NB4 (cell line): ENCODE data around the gene ERAP2.
A peak's percentile ranks its signal among the peaks of the same experiment; 100 is the strongest.

Experiments used
- DNase-seq: peaks from one replicate; pipeline ENCODE4 v3.0.0; 2010; ENCODE audit warnings: low read depth
- H3K4me3 ChIP-seq: one replicate; pipeline ENCODE4 v1.5.1; 2011; ENCODE audit warnings: mild to moderate bottlenecking, low read depth, low read length, moderate library complexity
- MYC ChIP-seq: IDR thresholded peaks from 2 replicates; pipeline ENCODE4 v1.6.1; 2011; ENCODE audit warnings: low read depth, low read length
- POLR2A ChIP-seq: IDR thresholded peaks from 2 replicates; pipeline ENCODE4 v1.6.1; 2011; ENCODE audit warnings: mild to moderate bottlenecking; ENCODE audit not compliant: insufficient read length; ENCODE audit errors: extremely low read depth
- TF ChIP-seq, protein P1 (sequence below): IDR thresholded peaks from 2 replicates; pipeline ENCODE4 v1.6.1; 2011; ENCODE audit warnings: low read depth, low read length
- TF ChIP-seq, protein P2 (sequence below): IDR thresholded peaks from one replicate; pipeline ENCODE4 v1.5.1; 2012; ENCODE audit warnings: low read depth, low read length

Gene ERAP2

DNA sequence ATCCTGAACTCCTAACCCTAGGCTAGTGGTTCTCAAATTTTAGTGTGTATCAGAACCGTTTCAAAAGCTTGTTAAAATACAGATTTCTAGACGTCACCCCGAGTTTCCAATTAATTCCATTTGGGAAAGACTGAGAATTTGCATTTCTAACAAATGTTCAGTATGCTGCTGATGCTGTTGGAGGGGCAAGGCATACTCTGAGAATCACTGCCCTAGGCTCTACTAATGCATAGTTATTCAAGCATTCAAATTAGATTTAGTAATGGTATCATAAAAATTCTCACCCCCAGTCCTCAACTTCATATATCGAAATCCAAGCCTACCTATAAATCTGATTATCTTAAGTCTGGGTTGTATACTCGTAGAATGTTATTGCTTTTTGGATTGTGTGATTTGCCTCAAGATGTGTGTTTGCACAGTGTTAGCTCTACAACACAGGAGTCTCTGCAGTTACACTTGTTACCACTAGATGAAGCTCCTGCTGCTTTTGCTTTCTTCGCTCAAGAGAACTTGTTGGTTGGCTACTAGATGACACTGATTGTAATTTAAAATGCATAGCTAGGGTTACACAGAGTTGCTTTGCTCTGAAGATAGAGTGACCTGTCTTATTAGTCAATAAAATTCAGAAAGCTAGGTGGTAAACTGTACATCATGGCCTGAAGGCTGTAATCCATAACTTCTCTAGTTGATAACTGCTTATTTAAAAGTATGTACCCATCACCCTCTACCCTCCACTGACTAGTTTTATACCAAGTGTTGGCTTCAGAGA lies 7.5 kb upstream of the ERAP2 start:
- peak; percentile 74 for DNase-seq
- TF ChIP-seq, protein P1, sequence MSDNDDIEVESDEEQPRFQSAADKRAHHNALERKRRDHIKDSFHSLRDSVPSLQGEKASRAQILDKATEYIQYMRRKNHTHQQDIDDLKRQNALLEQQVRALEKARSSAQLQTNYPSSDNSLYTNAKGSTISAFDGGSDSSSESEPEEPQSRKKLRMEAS: no peak
- TF ChIP-seq, protein P2, sequence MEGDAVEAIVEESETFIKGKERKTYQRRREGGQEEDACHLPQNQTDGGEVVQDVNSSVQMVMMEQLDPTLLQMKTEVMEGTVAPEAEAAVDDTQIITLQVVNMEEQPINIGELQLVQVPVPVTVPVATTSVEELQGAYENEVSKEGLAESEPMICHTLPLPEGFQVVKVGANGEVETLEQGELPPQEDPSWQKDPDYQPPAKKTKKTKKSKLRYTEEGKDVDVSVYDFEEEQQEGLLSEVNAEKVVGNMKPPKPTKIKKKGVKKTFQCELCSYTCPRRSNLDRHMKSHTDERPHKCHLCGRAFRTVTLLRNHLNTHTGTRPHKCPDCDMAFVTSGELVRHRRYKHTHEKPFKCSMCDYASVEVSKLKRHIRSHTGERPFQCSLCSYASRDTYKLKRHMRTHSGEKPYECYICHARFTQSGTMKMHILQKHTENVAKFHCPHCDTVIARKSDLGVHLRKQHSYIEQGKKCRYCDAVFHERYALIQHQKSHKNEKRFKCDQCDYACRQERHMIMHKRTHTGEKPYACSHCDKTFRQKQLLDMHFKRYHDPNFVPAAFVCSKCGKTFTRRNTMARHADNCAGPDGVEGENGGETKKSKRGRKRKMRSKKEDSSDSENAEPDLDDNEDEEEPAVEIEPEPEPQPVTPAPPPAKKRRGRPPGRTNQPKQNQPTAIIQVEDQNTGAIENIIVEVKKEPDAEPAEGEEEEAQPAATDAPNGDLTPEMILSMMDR: peak; percentile 98
- no peak overlapping the region for H3K4me3 ChIP-seq

DNA sequence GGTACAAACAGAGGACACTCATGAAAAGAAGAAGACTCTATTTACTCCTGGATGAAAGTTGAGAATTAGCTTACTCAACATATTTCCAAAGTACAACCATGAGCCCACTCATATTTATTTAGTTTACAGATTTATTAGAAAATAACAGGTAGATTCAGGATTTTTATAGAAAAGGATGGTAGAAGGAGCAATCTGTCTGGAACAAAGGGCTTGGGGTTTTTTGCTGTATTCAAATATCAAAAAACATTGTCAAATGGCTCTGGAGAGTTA lies 7.0 kb upstream of the ERAP2 start:
- no peak for DNase-seq
- no peak overlapping the region for H3K4me3 ChIP-seq
- TF ChIP-seq, protein P2: no peak
- TF ChIP-seq MYC: no peak
- TF ChIP-seq, protein P1: no peak
- no peak for TF ChIP-seq POLR2A

DNA sequence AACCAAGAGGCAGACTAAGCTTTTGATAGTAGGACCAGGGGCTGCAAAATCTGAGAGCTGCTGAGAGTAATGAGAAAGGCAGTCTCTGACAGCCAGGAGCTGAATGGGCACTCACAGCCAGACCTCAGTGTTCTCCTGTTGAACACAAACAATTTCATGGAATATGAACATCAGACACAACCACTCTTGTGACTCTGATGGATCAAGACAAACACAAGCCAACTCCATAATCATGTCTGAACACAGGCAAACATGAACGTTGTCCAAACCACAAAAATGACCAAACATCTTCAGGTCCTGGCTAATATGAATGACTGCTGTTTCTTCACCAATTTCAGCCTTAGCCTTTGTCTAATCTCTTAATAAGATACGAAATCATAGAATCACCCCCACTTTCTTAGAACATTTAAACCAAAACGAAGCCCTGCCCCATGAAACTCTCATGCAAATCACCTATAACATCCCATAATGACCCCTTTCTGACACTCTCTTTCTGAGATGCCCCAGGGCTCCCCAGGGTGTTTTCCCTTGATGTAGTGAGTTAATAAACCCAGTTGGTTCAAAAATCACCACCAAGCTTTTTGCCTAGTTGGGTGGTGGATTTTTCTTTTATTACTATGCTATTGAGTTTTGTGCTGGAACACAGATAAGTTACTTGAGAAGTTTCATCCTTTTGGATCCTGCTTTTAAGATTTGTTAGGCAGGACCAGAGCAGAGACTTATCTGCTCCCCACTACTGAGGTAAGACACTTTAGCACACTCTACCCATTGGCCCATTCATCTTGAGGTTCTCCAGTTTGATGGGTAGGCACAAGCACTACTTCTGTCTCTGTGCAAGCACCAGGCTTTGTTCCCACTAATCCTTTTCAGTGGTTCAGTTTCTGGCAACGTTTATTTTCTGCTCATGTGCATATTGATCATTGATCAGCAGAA lies 5.9 kb upstream of the ERAP2 start:
- no peak for TF ChIP-seq MYC
- TF ChIP-seq, protein P2: no peak
- TF ChIP-seq, protein P1: no peak
- no peak for TF ChIP-seq POLR2A
- DNase-seq: no peak
- no peak overlapping the region for H3K4me3 ChIP-seq

DNA sequence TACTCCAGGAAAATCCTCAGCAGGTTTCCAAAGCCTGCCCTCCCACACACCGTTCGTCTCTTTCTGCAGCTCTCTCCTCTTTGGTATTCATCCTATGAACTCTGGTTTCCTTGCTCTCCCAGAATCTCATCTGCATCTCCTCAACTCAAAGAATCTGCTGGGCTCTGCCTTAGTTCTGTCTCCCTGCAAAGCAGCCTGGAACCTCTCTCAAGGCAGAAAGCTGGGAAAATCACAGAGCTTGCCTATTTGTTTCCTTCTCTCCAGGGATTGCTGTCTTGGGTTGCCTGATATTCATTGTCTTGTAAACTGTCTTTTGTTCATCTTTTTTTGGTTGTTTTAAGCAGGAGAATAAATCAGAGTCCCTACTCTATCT lies 5.3 kb upstream of the ERAP2 start:
- DNase-seq: no peak
- no peak for TF ChIP-seq POLR2A
- TF ChIP-seq, protein P1: no peak
- TF ChIP-seq, protein P2: no peak
- TF ChIP-seq MYC: no peak
- no peak overlapping the region for H3K4me3 ChIP-seq

DNA sequence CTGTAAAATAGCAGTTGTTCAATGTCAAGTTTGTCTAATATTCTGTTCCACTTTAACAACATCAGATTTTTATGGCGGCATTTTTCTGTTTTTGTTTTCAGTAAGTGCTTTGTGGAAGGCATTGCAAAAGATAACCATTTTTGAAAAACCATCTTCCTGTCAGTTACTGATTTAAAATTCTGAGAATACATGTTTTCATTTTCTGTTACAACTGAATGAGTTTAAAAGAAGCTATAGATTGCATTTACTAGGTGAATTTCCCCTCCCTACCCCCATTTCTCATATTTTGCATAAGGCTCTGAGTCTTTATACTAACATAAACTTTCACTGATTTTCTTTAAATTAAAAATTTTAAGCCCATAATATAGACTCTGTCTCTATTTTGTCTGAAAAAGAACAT lies 4.6 kb upstream of the ERAP2 start:
- DNase-seq: no peak
- no peak overlapping the region for H3K4me3 ChIP-seq
- TF ChIP-seq POLR2A (no peak), MYC (no peak)
- TF ChIP-seq, protein P2: no peak
